WTC11 (cell line): Measurements from ENCODE around the gene TUB. TPM values are rescaled to one million over a fixed set of nuclear protein-coding genes. Genes with fewer than 3 reads are reported as not detected.

ENCODE experiments used
- ATAC-seq: fragments of 200-7000 bp; cut with Tn5 transposase; 2 replicates; pipeline ENCODE4 v1.10.0; 2021; ENCODE audit warnings: mild to moderate bottlenecking, moderate library complexity
- CTCF ChIA-PET: fragments of 300-600 bp; sonication (Branson Sonifier 250); formaldehyde crosslinking; loops from one replicate; lab custom pipeline; 2021; ENCODE audit warnings: antibody characterized with exemption; lab: Charles Lee
- POLR2A ChIA-PET: fragments of 350-600 bp; sonication (Branson Sonifier 250); formaldehyde crosslinking; loops from one replicate; lab custom pipeline; 2021; ENCODE audit warnings: antibody characterized with exemption; lab: Charles Lee
- DNase-seq: peaks from one replicate; pipeline ENCODE4 v3.0.0; 2021; ENCODE audit warnings: low spot score
- H3K27ac Mint-ChIP-seq: 2 replicates; pipeline ENCODE4 v1.8.0; 2021; ENCODE audit warnings: mixed read lengths
- H3K27me3 Mint-ChIP-seq: 2 replicates; pipeline ENCODE4 v1.8.0; 2021; ENCODE audit warnings: low read depth, mild to moderate bottlenecking, moderate library complexity, mixed read lengths
- H3K36me3 Mint-ChIP-seq: 2 replicates; pipeline ENCODE4 v1.8.0; 2021; ENCODE audit warnings: mixed read lengths
- H3K4me1 Mint-ChIP-seq: 2 replicates; pipeline ENCODE4 v1.8.0; 2022; ENCODE audit warnings: mixed read lengths
- H3K4me3 Mint-ChIP-seq: 2 replicates; pipeline ENCODE4 v1.8.0; 2021; ENCODE audit warnings: mild to moderate bottlenecking, moderate library complexity, mixed read lengths
- H3K9me3 Mint-ChIP-seq: 2 replicates; pipeline ENCODE4 v1.8.0; 2021; ENCODE audit warnings: mixed read lengths
- ATF1 ChIP-seq: sonication (generic); formaldehyde crosslinking; IDR thresholded peaks from 2 replicates; pipeline ENCODE4 v1.8.1; 2023; ENCODE audit warnings: mild to moderate bottlenecking, moderate library complexity, missing genetic modification reagents
- CREB1 ChIP-seq: sonication (generic); formaldehyde crosslinking; IDR thresholded peaks from 2 replicates; pipeline ENCODE4 v1.8.0; 2023; ENCODE audit warnings: mild to moderate bottlenecking, missing genetic modification reagents
- GRHL2 ChIP-seq: fragments of 250-450 bp; sonication (Bioruptor Pico); IDR thresholded peaks from 2 replicates; pipeline ENCODE4 v1.8.0; 2022; ENCODE audit warnings: mild to moderate bottlenecking, moderate library complexity; ENCODE audit not compliant: insufficient replicate concordance, severe bottlenecking
- GTF2I ChIP-seq: fragments of 250-450 bp; sonication (Bioruptor Pico); conservative IDR thresholded peaks from 2 replicates; pipeline ENCODE4 v1.4.0; 2021; ENCODE audit warnings: mild to moderate bottlenecking
- IRF2 ChIP-seq: sonication (generic); formaldehyde crosslinking; IDR thresholded peaks from 2 replicates; pipeline ENCODE4 v1.8.0; 2022; ENCODE audit warnings: low read depth, missing genetic modification reagents, borderline replicate concordance
- MYBL2 ChIP-seq: sonication (generic); formaldehyde crosslinking; IDR thresholded peaks from 2 replicates; pipeline ENCODE4 v1.8.1; 2023; ENCODE audit warnings: mild to moderate bottlenecking, moderate library complexity, missing genetic modification reagents
- NFE2L1 ChIP-seq: sonication (generic); formaldehyde crosslinking; IDR thresholded peaks from 2 replicates; pipeline ENCODE4 v1.8.1; 2023; ENCODE audit warnings: missing genetic modification reagents
- NFYB ChIP-seq: sonication (generic); formaldehyde crosslinking; conservative IDR thresholded peaks from 2 replicates; pipeline ENCODE4 v1.8.0; 2022; ENCODE audit warnings: low read depth, missing genetic modification reagents
- NR2C2 ChIP-seq: sonication (generic); formaldehyde crosslinking; IDR thresholded peaks from 2 replicates; pipeline ENCODE4 v1.8.0; 2022; ENCODE audit warnings: mild to moderate bottlenecking, missing genetic modification reagents
- RELA ChIP-seq: sonication (generic); formaldehyde crosslinking; IDR thresholded peaks from 2 replicates; pipeline ENCODE4 v1.8.1; 2022; ENCODE audit warnings: missing genetic modification reagents, mild to moderate bottlenecking, borderline replicate concordance
- SMAD3 ChIP-seq: sonication (generic); formaldehyde crosslinking; IDR thresholded peaks from 2 replicates; pipeline ENCODE4 v1.8.0; 2022; ENCODE audit warnings: missing genetic modification reagents, mild to moderate bottlenecking, borderline replicate concordance
- SP1 ChIP-seq: sonication (generic); formaldehyde crosslinking; conservative IDR thresholded peaks from 2 replicates; pipeline ENCODE4 v1.8.1; 2022; ENCODE audit warnings: missing genetic modification reagents
- TCF7 ChIP-seq: sonication (generic); formaldehyde crosslinking; IDR thresholded peaks from 2 replicates; pipeline ENCODE4 v1.8.0; 2022; ENCODE audit warnings: mild to moderate bottlenecking, low read depth, missing genetic modification reagents, moderate library complexity
- TEAD4 ChIP-seq: sonication (generic); formaldehyde crosslinking; IDR thresholded peaks from 2 replicates; pipeline ENCODE4 v1.8.0; 2022; ENCODE audit warnings: mild to moderate bottlenecking, missing genetic modification reagents
- ZNF232 ChIP-seq: sonication (generic); formaldehyde crosslinking; IDR thresholded peaks from 2 replicates; pipeline ENCODE4 v1.8.0; 2022; ENCODE audit warnings: mild to moderate bottlenecking, missing genetic modification reagents
- ZNF263 ChIP-seq: sonication (generic); formaldehyde crosslinking; IDR thresholded peaks from 2 replicates; pipeline ENCODE4 v1.8.1; 2022; ENCODE audit warnings: low read depth, mild to moderate bottlenecking, moderate library complexity, missing genetic modification reagents
- ZNF423 ChIP-seq: fragments of 250-450 bp; sonication (Bioruptor Pico); IDR thresholded peaks from 2 replicates; pipeline ENCODE4 v2.1.2; 2022; ENCODE audit warnings: mild to moderate bottlenecking, moderate library complexity
- total RNA-seq: library from RNA; stranded (reverse); gene quantifications from 3 replicates; pipeline ENCODE4 v1.2.3, GENCODE V29; 2021
- TF ChIP-seq, protein P1 (sequence below): sonication (generic); formaldehyde crosslinking; IDR thresholded peaks from 2 replicates; pipeline ENCODE4 v1.8.0; 2022; ENCODE audit warnings: mild to moderate bottlenecking, missing genetic modification reagents
- TF ChIP-seq, protein P2 (sequence below): sonication (generic); formaldehyde crosslinking; IDR thresholded peaks from 2 replicates; pipeline ENCODE4 v1.8.1; 2023; ENCODE audit warnings: mild to moderate bottlenecking, moderate library complexity, missing genetic modification reagents
- TF ChIP-seq, protein P3 (sequence below): fragments of 200-600 bp; IDR thresholded peaks from 2 replicates; pipeline ENCODE4 v1.8.0; 2022; ENCODE audit warnings: antibody characterized with exemption
- TF ChIP-seq, protein P4 (sequence below): sonication (generic); formaldehyde crosslinking; IDR thresholded peaks from 2 replicates; pipeline ENCODE4 v1.8.0; 2023; ENCODE audit warnings: missing genetic modification reagents
- TF ChIP-seq, protein P5 (sequence below): sonication (generic); formaldehyde crosslinking; IDR thresholded peaks from 2 replicates; pipeline ENCODE4 v1.8.0; 2022; ENCODE audit warnings: mild to moderate bottlenecking, missing genetic modification reagents
- TF ChIP-seq, protein P6 (sequence below): sonication (generic); formaldehyde crosslinking; IDR thresholded peaks from 2 replicates; pipeline ENCODE4 v1.8.0; 2022; ENCODE audit warnings: mild to moderate bottlenecking, missing genetic modification reagents
- TF ChIP-seq, protein P7 (sequence below): sonication (generic); formaldehyde crosslinking; IDR thresholded peaks from 2 replicates; pipeline ENCODE4 v1.8.1; 2023; ENCODE audit warnings: mild to moderate bottlenecking, missing genetic modification reagents, moderate library complexity
- TF ChIP-seq, protein P8 (sequence below): sonication (generic); formaldehyde crosslinking; conservative IDR thresholded peaks from 2 replicates; pipeline ENCODE4 v1.8.1; 2022; ENCODE audit warnings: mild to moderate bottlenecking, missing genetic modification reagents

Gene TUB
- total RNA-seq, 1 experiment from 2014 or later: 32.1 TPM

DNA sequence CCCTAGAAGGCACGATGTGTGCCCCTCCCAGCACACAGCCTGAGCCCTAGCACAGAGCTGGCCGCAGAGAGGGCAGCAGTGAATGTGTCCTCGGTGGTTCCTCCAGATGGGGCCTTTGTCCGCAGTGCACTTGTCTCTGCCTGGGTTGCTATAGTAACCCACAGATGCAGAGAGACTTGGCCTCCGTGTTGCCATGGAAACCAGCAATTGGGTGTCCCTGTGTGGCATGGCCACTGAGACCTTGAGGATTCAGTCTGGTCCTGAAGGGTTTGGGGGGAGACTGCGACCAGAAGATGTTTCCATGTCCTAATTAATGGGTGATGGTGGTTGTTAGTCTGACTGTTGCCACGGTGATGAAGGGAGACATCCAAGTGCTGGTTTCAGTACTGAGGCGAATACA lies 42.6 kb upstream of the TUB start:
- TF ChIP-seq, protein P1, sequence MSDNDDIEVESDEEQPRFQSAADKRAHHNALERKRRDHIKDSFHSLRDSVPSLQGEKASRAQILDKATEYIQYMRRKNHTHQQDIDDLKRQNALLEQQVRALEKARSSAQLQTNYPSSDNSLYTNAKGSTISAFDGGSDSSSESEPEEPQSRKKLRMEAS (CRISPR knock-in tag): no peak
- TF ChIP-seq GRHL2 (CRISPR knock-in tag) (no peak), RELA (CRISPR knock-in tag) (no peak), GTF2I (no peak), ZNF263 (no peak), NFYB (no peak), TCF7 (CRISPR knock-in tag) (no peak), SMAD3 (no peak), ZNF232 (CRISPR knock-in tag) (no peak), NFE2L1 (no peak), TEAD4 (no peak)
- TF ChIP-seq, protein P2, sequence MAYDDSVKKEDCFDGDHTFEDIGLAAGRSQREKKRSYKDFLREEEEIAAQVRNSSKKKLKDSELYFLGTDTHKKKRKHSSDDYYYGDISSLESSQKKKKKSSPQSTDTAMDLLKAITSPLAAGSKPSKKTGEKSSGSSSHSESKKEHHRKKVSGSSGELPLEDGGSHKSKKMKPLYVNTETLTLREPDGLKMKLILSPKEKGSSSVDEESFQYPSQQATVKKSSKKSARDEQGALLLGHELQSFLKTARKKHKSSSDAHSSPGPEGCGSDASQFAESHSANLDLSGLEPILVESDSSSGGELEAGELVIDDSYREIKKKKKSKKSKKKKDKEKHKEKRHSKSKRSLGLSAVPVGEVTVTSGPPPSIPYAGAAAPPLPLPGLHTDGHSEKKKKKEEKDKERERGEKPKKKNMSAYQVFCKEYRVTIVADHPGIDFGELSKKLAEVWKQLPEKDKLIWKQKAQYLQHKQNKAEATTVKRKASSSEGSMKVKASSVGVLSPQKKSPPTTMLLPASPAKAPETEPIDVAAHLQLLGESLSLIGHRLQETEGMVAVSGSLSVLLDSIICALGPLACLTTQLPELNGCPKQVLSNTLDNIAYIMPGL (CRISPR knock-in tag): no peak
- TF ChIP-seq, protein P3, sequence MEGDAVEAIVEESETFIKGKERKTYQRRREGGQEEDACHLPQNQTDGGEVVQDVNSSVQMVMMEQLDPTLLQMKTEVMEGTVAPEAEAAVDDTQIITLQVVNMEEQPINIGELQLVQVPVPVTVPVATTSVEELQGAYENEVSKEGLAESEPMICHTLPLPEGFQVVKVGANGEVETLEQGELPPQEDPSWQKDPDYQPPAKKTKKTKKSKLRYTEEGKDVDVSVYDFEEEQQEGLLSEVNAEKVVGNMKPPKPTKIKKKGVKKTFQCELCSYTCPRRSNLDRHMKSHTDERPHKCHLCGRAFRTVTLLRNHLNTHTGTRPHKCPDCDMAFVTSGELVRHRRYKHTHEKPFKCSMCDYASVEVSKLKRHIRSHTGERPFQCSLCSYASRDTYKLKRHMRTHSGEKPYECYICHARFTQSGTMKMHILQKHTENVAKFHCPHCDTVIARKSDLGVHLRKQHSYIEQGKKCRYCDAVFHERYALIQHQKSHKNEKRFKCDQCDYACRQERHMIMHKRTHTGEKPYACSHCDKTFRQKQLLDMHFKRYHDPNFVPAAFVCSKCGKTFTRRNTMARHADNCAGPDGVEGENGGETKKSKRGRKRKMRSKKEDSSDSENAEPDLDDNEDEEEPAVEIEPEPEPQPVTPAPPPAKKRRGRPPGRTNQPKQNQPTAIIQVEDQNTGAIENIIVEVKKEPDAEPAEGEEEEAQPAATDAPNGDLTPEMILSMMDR: no peak
- TF ChIP-seq, protein P4, sequence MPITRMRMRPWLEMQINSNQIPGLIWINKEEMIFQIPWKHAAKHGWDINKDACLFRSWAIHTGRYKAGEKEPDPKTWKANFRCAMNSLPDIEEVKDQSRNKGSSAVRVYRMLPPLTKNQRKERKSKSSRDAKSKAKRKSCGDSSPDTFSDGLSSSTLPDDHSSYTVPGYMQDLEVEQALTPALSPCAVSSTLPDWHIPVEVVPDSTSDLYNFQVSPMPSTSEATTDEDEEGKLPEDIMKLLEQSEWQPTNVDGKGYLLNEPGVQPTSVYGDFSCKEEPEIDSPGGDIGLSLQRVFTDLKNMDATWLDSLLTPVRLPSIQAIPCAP: no peak
- no peak overlapping the region for H3K4me3 Mint-ChIP-seq
- H3K36me3 Mint-ChIP-seq: no peaks in the 10 kb centered on the region
- peaks cover 9% of the 10 kb centered on the region for H3K9me3 Mint-ChIP-seq
- CTCF ChIA-PET: interaction anchor here (0.6 to 14.5 kb wide), 5 partner anchors 17 to 60 kb away, joined by 3 to 278 read pairs (median 6); no protein-coding TSS in a partner anchor
- H3K4me1 Mint-ChIP-seq: peaks cover 2% of the 10 kb centered on the region
- H3K27me3 Mint-ChIP-seq: no peaks in the 10 kb centered on the region; the same call in none of the 2 replicates
- DNase-seq (no peak), ATAC-seq (no peak; the same call in 1 of the 2 replicates)
- POLR2A ChIA-PET: no interaction called here
- no peak overlapping the region for H3K27ac Mint-ChIP-seq

DNA sequence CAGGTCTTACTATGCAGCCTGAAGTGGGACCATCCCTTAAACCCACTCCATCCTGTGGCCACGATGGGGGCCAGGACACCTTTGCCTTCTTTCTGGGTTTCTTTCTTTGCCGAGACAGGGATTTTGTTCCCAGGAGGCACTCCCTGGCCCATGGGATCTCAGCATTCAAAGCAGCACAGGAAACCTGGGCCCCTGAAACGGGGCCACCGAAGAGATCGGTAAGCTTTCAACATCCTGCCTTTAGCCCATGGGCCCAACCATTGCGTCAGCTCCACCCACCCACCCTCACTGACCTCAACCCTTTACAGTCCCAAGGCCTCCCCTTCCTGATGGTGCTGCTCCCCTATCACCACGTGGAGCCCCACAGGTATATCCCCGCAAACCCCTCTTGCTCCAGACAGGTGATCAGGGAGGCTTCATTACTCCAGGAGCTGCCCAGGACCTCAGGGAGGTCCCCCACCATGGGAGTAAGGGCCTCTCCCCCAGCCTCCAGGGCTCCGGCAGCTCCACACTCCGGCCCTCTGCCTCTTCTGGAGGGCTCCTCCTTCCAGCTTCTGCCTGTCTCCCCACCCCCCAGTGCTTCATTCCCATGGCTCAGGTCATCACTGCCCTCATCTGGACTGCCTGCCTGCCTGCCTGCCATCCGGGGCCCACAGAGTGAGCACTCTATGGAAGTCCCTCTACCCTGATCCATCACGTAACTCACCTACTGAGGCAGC lies 42.0 kb upstream of the TUB start:
- ATAC-seq (peak; percentile 48), DNase-seq (no peak)
- Mint-ChIP-seq H3K36me3 (no peaks in the 10 kb centered on the region), H3K4me1 (no peaks in the 10 kb centered on the region), H3K27ac (no peak overlapping the region), H3K4me3 (no peak overlapping the region), H3K27me3 (no peaks in the 10 kb centered on the region; the same call in none of the 2 replicates), H3K9me3 (peaks cover 12% of the 10 kb centered on the region)
- CTCF ChIA-PET: interaction anchor here (1.0 to 14.5 kb wide), 4 partner anchors 16 to 60 kb away, joined by 3 to 278 read pairs (median 16); no protein-coding TSS in a partner anchor
- POLR2A ChIA-PET: no interaction called here
- TF ChIP-seq ATF1 (no peak), MYBL2 (CRISPR knock-in tag) (no peak), TCF7 (CRISPR knock-in tag) (no peak), ZNF423 (CRISPR knock-in tag) (no peak), SP1 (no peak), NR2C2 (CRISPR knock-in tag) (no peak), ZNF232 (CRISPR knock-in tag) (no peak), CREB1 (CRISPR knock-in tag) (no peak), IRF2 (CRISPR knock-in tag) (no peak)
- TF ChIP-seq, protein P5, sequence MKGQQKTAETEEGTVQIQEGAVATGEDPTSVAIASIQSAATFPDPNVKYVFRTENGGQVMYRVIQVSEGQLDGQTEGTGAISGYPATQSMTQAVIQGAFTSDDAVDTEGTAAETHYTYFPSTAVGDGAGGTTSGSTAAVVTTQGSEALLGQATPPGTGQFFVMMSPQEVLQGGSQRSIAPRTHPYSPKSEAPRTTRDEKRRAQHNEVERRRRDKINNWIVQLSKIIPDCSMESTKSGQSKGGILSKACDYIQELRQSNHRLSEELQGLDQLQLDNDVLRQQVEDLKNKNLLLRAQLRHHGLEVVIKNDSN (CRISPR knock-in tag): no peak
- TF ChIP-seq, protein P6, sequence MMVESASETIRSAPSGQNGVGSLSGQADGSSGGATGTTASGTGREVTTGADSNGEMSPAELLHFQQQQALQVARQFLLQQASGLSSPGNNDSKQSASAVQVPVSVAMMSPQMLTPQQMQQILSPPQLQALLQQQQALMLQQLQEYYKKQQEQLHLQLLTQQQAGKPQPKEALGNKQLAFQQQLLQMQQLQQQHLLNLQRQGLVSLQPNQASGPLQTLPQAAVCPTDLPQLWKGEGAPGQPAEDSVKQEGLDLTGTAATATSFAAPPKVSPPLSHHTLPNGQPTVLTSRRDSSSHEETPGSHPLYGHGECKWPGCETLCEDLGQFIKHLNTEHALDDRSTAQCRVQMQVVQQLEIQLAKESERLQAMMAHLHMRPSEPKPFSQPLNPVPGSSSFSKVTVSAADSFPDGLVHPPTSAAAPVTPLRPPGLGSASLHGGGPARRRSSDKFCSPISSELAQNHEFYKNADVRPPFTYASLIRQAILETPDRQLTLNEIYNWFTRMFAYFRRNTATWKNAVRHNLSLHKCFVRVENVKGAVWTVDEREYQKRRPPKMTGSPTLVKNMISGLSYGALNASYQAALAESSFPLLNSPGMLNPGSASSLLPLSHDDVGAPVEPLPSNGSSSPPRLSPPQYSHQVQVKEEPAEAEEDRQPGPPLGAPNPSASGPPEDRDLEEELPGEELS: no peak
- TF ChIP-seq, protein P7, sequence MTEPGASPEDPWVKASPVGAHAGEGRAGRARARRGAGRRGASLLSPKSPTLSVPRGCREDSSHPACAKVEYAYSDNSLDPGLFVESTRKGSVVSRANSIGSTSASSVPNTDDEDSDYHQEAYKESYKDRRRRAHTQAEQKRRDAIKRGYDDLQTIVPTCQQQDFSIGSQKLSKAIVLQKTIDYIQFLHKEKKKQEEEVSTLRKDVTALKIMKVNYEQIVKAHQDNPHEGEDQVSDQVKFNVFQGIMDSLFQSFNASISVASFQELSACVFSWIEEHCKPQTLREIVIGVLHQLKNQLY (CRISPR knock-in tag): no peak
- TF ChIP-seq, protein P8, sequence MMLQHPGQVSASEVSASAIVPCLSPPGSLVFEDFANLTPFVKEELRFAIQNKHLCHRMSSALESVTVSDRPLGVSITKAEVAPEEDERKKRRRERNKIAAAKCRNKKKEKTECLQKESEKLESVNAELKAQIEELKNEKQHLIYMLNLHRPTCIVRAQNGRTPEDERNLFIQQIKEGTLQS (CRISPR knock-in tag): no peak
